SK-N-SH (cell line): ENCODE data around the gene ACTG2.

Experiments
- CTCF ChIP-seq: fragments of 200-600 bp; sonication (generic); IDR thresholded peaks from 2 replicates; pipeline ENCODE4 v1.6.1; 2017; ENCODE audit warnings: antibody characterized with exemption, mild to moderate bottlenecking, moderate library complexity
- RCOR1 ChIP-seq: fragments of 150-350 bp; IDR thresholded peaks from 2 replicates; pipeline ENCODE4 v1.6.1; 2017; ENCODE audit warnings: antibody characterized with exemption, low read length
- YY1 ChIP-seq: IDR thresholded peaks from 2 replicates; pipeline ENCODE4 v1.4.0; 2012; ENCODE audit warnings: low read depth, mild to moderate bottlenecking

- TF ChIP-seq CTCF (no peak), YY1 (no peak), RCOR1 (no peak)
These were observed 69.2 kb downstream of the ACTG2 start for GRCh38 chr2:73961823-73962615.
